Adrenal gland (tissue), 12 donors: ENCODE measurements around the gene ALOX15. TPM values are rescaled to one million over a fixed set of nuclear protein-coding genes. Genes with fewer than 3 reads are reported as not detected.
"Not testable (repeated sequence)": the region's sequence is repeated elsewhere in the genome, so short reads cannot be mapped to it uniquely, and the experiment has no call there.

ENCODE experiments used
- DNase-seq, 7 donors: peaks; one replicate each; pipeline ENCODE4 v3.0.0-alpha.2; 2019 to 2020
- H3K27ac ChIP-seq, 5 donors: fragments of 200-600 bp; sonication (generic) in 4 of 5; 1 replicate in 3 of 5; 2 replicates in 2 of 5; pipeline versions ENCODE4 v1.5.1 to v1.8.0; 2016 to 2020; ENCODE audit warnings: mild to moderate bottlenecking in 1 of 5
- H3K27me3 ChIP-seq: fragments of 200-600 bp; 2 replicates; pipeline ENCODE4 v1.8.0; 2021
- H3K36me3 ChIP-seq, 2 donors: fragments of 200-600 bp; replicated peaks in 1 of 2; 1 replicate in 1 of 2; 2 replicates in 1 of 2; pipeline versions ENCODE4 v1.5.1 to v1.8.0; 2018 to 2022
- H3K4me1 ChIP-seq, 2 donors: fragments of 200-600 bp; replicated peaks in 1 of 2; 1 replicate in 1 of 2; 2 replicates in 1 of 2; pipeline versions ENCODE4 v1.5.1 to v1.8.0; 2018 to 2021
- H3K4me3 ChIP-seq, 4 donors: fragments of 200-600 bp; sonication (generic) in 3 of 4; one replicate each; pipeline ENCODE4 v1.5.1; 2016 to 2018
- H3K9me3 ChIP-seq, 3 donors: fragments of 200-600 bp; sonication (generic) in 1 of 3; replicated peaks in 1 of 3; 1 replicate in 2 of 3; 2 replicates in 1 of 3; pipeline versions ENCODE4 v1.5.1 to v1.8.0; 2016 to 2021
- CTCF ChIP-seq, 6 experiments: fragments of 450-650 bp in 4 of 6; fragments of 200-600 bp in 2 of 6; sonication (generic) in 1 of 6; IDR thresholded peaks; 1 replicate in 5 of 6; 2 replicates in 1 of 6; pipeline versions ENCODE4 v1.5.1 to v1.8.0; 2016 to 2021; ENCODE audit warnings: antibody characterized with exemption in 6 of 6, mild to moderate bottlenecking in 2 of 6, moderate library complexity in 1 of 6
- POLR2A ChIP-seq, 2 donors: fragments of 450-650 bp; IDR thresholded peaks; one replicate each; pipeline ENCODE4 v1.6.1; 2017; ENCODE audit warnings: antibody characterized with exemption in 2 of 2, mild to moderate bottlenecking in 2 of 2, moderate library complexity in 1 of 2
- WGBS, 4 donors: extraction: QIAGEN DNeasy Blood & Tissue Kit in 2 of 4; methylation state at CpG; one replicate each; pipeline versions ENCODE4 v1.1.5 to v1.1.7; 2013 to 2017; 5-methylcytosine and 5-hydroxymethylcytosine counted together
- intact Hi-C, 2 donors: fragments of 100-400 bp; cut with DNase I; formaldehyde crosslinking; loops; one replicate each; pipeline versions ENCODE4 v1.14.1 to v1.15.0; 2022 to 2023
- polyA plus RNA-seq, 3 donors: library from polyadenylated mRNA; stranded (reverse); fragments of 200-250 nt in 2 of 3; fragments of 350-450 nt in 1 of 3; fragmentation: Illumina TruSeq in 1 of 3; extraction: RNeasy Lipid Tissue Mini Kit (QIAGEN cat#74804) in 1 of 3; gene quantifications; one replicate each; pipeline ENCODE4 v1.2.3, GENCODE V29; 2013 to 2014
- total RNA-seq, 9 donors: library from RNA; depleted of rRNA in 4 of 9; stranded (reverse); fragments of >200 nt in 4 of 9; fragments of 120-200 nt in 1 of 9; fragmentation: NEBNext Ultra II Directional in 1 of 9; extraction: Animal tissue kit (Norgen Biotek cat#: 25700) in 1 of 9; gene quantifications; one replicate each; pipeline versions ENCODE4 v1.1.0 to v1.2.4, GENCODE V29; 2013 to 2023
- donor health status: healthy with polysubstance abuse.
- donor health status: Bipolar disorder and iron deficiency.
- donor health status: DM: yes; HTN: yes; CAD: no.
- donor health status: DM: no; HTN: no; CAD: no.
- donor health status: DM: no; HTN: no; CAD: no.
- donor health status: DM: yes; HTN: yes; CAD: no.

ALOX15 gene
- total and polyA plus RNA-seq, 12 donors: 0.08 to 0.56 (median 0.22) TPM; not detected in 9

DNA sequence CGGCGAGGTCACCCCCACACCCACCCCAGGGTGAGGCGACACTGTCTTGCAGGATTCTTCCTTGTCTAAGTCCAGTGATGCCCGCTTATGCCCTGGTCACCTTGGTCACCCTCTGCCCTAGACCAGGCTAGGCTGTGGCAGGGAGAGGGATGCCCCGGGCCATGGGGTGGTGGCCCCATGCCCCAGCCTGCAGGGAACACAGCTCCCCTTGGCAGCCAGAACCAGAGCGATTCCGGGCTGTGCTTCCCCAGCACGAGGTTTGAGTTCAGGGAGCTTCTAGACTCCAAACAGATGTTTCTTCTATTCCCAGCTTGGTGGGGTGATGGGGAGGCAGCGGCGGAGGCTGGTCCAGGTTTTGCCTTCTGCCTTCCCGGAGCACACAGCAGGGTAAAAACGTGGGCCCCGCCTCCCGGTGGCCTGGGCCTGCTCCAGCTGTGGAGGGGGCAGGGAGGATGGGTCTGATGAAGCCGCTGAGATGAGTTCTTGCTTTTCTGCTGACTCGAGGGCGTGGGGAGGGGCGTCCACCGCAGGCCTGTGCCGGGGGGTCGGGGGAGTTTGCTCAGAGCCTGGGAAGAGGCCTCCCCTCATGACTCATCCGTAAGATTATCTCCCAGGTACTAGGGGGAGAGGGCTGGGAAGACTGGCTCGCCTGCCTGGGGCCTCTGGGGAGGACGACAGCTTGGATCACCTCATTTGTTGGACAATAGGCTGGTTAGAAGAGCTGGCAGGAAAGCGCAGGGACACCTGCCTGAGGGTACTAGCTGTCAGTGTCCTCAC lies 41.8 kb downstream of the ALOX15 start:
- no peaks in the 10 kb centered on the region for H3K27me3 ChIP-seq
- H3K9me3 ChIP-seq: no peaks in the 10 kb centered on the region
- TF ChIP-seq CTCF (IDR thresholded peaks at IDR 0.05) (no peak), POLR2A (IDR thresholded peaks at IDR 0.05) (no peak)
- peak overlapping the region in 2 of 5 donors; percentile 38 to 54 for H3K27ac ChIP-seq
- peaks cover 7 to 16% of the 10 kb centered on the region in 2 donors for H3K4me1 ChIP-seq
- peak in 6 of 7 donors; percentile 28 to 59 (median 38) for DNase-seq
- no peaks in the 10 kb centered on the region for H3K36me3 ChIP-seq
- 28 to 40% (median 34%) methylated on average over 5 to 25 of the region's 25 CpGs for WGBS, 4 donors
- intact Hi-C loops: no loop called here
- H3K4me3 ChIP-seq: no peak overlapping the region

DNA sequence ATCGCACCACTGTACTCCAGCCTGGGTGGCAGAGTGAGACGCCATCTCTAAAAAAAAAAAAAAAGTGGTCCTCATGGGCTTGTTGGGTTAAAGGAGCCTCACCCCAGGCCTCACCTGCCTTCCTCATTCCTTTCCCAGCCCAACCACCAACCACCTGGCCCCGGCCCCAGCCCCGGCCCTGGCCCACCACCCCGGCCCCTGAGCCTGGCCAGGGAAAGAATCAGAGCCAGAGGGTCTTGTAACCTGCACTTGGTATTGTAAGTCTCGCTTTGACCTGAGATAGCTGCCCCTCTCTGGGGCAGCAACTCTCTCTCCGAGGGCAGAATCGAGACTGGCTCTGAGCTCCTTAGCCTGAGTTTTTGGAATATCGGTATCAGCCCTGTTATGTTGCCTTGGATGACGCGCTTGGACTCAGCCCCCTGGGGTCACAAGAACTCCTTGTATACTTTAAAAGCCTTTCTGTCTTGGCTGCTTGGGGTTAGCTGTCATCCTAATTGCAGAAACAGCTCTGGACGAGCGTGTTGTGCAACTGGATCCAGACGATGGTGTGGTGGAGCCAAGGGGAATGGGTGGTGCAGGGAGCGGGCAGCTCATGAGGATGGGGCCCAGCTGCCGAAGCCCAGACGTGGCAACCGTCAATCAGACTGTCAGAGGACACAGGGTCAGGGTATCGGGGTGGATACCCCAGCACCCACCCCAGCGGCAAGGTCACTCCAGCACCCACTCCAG lies 42.5 kb downstream of the ALOX15 start:
- TF ChIP-seq CTCF (IDR thresholded peaks at IDR 0.05) (no peak), POLR2A (IDR thresholded peaks at IDR 0.05) (no peak)
- WGBS, 4 donors: 68 to 80% (median 75%) methylated on average over 15 to 20 of the region's 20 CpGs
- Histone ChIP-seq H3K27ac (peak overlapping the region in 2 of 5 donors; percentile 38 to 54), H3K4me1 (peaks cover 0 to 8% of the 10 kb centered on the region in 2 donors), H3K4me3 (no peak overlapping the region), H3K27me3 (no peaks in the 10 kb centered on the region), H3K9me3 (no peaks in the 10 kb centered on the region), H3K36me3 (no peaks in the 10 kb centered on the region)
- intact Hi-C loops: no loop called here
- peak in 1 of 7 donors; percentile 20 for DNase-seq

DNA sequence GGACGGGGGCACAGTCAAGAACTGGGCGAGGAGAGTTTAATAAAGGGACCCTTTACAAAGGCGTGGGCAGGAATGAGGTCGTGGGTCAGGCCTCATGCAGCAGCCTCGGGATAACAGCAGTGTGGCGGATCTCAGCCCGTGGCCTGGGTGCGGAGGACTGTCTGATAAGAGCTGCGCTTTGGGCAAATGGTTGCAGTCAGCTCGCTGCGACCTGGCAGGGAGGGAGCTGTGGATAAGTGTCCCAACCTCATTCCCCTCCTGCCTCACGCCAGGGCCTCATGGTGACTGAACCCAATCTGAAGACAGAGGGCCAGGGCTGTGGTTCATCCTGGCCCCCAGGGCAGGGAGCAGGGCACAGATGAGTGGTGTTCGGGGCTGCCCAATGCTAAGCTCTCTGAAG lies 43.5 kb downstream of the ALOX15 start:
- Histone ChIP-seq H3K27ac (no peak overlapping the region), H3K4me1 (peaks cover 0 to 6% of the 10 kb centered on the region in 2 donors), H3K4me3 (no peak overlapping the region), H3K36me3 (no peaks in the 10 kb centered on the region), H3K9me3 (no peaks in the 10 kb centered on the region), H3K27me3 (no peaks in the 10 kb centered on the region)
- no peak for DNase-seq
- no peak for TF ChIP-seq POLR2A (IDR thresholded peaks at IDR 0.05)
- intact Hi-C loops: no loop called here
- 86 to 90% (median 89%) methylated on average over 12 to 13 of the region's 13 CpGs for WGBS, 4 donors

DNA sequence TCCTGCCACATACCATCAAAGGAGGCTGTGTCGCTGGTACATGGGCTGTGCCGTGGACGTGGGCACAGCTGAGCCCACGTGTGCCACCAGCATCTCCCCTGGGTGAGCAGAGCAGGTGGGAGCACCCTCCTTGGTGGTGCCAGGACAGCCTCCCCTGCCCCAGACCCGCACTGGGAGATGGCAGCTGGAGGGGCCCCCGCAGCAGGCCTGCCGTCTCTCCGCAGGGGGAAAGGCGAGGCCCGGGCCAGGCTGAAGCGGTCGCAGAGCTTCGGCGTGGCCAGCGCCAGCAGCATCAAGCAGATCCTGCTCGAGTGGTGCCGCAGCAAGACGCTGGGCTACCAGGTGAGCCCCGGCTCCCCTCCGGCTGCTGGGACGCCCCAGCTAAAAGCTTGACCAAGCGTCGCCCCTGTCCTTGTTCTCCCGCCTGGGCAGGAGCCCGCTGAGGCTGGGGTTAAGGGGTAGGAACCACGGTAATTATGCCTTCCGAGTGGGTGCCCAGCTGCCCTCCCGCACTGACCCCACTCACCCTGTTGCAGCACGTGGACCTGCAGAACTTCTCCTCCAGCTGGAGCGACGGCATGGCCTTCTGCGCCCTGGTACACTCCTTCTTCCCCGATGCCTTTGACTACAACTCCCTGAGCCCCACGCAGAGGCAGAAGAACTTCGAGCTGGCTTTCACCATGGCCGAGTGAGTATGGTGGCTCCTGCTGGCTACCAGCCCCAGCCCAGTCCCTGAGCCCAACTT lies 44.7 kb downstream of the ALOX15 start:
- intact Hi-C loops: no loop called here
- no peak overlapping the region for H3K27ac ChIP-seq
- no peaks in the 10 kb centered on the region for H3K9me3 ChIP-seq
- DNase-seq: no peak
- H3K36me3 ChIP-seq: no peaks in the 10 kb centered on the region
- no peak for TF ChIP-seq POLR2A (IDR thresholded peaks at IDR 0.05)
- no peak for TF ChIP-seq CTCF (IDR thresholded peaks at IDR 0.05)
- no peaks in the 10 kb centered on the region for H3K27me3 ChIP-seq
- WGBS, 4 donors: 89 to 94% (median 91%) methylated on average over 21 to 36 of the region's 36 CpGs
- peaks cover 0 to 6% of the 10 kb centered on the region in 2 donors for H3K4me1 ChIP-seq
- no peak overlapping the region for H3K4me3 ChIP-seq

GRCh38 chr17:4595685-4596342 lies 45.7 kb downstream of the ALOX15 start:
- H3K27me3 ChIP-seq, H3K4me3 ChIP-seq, H3K4me1 ChIP-seq, H3K9me3 ChIP-seq, H3K27ac ChIP-seq, H3K36me3 ChIP-seq, DNase-seq, intact Hi-C loops: not testable (repeated sequence)
- 91 to 96% (median 92%) methylated on average over 7 to 22 of the region's 23 CpGs for WGBS, 4 donors
